HEK293T (cell line): ENCODE data around the gene ERLIN1.

Experiments used
- ARNT ChIP-seq: fragments of 450-650 bp; IDR thresholded peaks from 2 replicates; pipeline ENCODE4 v1.6.1; 2017; ENCODE audit warnings: mild to moderate bottlenecking
- BHLHE40 ChIP-seq: fragments of 450-650 bp; IDR thresholded peaks from 2 replicates; pipeline ENCODE4 v1.6.1; 2016; ENCODE audit warnings: mild to moderate bottlenecking, moderate library complexity, borderline replicate concordance
- ELF4 ChIP-seq: fragments of 450-650 bp; IDR thresholded peaks from 2 replicates; pipeline ENCODE4 v1.6.1; 2017; ENCODE audit warnings: antibody characterized with exemption
- FOXK2 ChIP-seq: fragments of 450-650 bp; IDR thresholded peaks from 2 replicates; pipeline ENCODE4 v1.6.1; 2016; ENCODE audit warnings: mild to moderate bottlenecking
- FOXM1 ChIP-seq: fragments of 450-650 bp; IDR thresholded peaks from 2 replicates; pipeline ENCODE4 v1.6.1; 2017; ENCODE audit warnings: mild to moderate bottlenecking, borderline replicate concordance
- HDGF ChIP-seq: fragments of 450-650 bp; IDR thresholded peaks from 2 replicates; pipeline ENCODE4 v1.6.1; 2017; ENCODE audit warnings: antibody characterized with exemption, borderline replicate concordance
- SP1 ChIP-seq: fragments of 450-650 bp; IDR thresholded peaks from 2 replicates; pipeline ENCODE4 v1.6.1; 2017
- TARDBP ChIP-seq: fragments of 450-650 bp; IDR thresholded peaks from 2 replicates; pipeline ENCODE4 v1.6.1; 2016
- ZNF384 ChIP-seq: fragments of 450-650 bp; IDR thresholded peaks from 2 replicates; pipeline ENCODE4 v1.6.1; 2016

GRCh38 chr10:100140070-100140469, 45.8 kb downstream of the ERLIN1 start:
- TF ChIP-seq SP1 (no peak), ARNT (no peak), HDGF (no peak), TARDBP (no peak), ELF4 (no peak), FOXK2 (no peak), BHLHE40 (no peak), FOXM1 (no peak), ZNF384 (no peak)
